ENCODE data around the gene NHEJ1. TPM values are rescaled to one million over a fixed set of nuclear protein-coding genes. Genes with fewer than 3 reads are reported as not detected.

Gene NHEJ1
- total RNA-seq, 1 donor from 2014 or later: 13.1 TPM

DNA sequence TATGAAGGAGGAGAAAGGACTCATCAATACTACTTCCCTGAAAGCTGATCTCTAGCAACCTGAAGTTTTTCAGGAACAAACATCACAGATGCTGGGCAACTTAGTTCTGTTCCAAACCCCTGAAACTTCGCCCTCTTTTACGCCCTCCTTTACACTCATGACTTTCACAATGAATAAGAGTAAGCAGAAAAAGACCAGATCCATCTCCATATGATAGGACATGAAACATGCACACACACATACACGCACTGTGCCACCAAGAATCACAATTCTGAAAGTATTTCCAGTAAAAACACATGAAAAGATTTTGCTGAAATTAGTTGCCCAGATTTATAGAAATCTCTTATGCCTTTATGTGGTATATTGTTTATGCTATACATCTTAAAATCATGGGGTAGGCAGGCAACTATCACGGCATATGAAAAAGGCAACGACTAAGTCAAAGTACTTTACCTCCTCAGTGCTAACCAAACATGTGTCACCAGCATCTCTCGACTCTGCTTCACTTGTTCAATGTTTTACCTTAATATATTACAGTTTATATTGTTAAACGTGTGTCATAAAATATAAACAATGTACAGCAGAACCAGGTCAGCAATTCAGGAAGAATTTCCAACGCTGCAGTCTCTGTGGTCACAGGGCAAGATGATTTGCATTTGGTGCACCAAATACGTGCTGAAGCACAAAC, 47.8 kb downstream of the NHEJ1 start:
- H3K4me3 ChIP-seq (ENCODE audit: low read depth, low read length): no peak overlapping the region
- no peak for DNase-seq (ENCODE audit: low read depth)
- TF ChIP-seq, protein P1, sequence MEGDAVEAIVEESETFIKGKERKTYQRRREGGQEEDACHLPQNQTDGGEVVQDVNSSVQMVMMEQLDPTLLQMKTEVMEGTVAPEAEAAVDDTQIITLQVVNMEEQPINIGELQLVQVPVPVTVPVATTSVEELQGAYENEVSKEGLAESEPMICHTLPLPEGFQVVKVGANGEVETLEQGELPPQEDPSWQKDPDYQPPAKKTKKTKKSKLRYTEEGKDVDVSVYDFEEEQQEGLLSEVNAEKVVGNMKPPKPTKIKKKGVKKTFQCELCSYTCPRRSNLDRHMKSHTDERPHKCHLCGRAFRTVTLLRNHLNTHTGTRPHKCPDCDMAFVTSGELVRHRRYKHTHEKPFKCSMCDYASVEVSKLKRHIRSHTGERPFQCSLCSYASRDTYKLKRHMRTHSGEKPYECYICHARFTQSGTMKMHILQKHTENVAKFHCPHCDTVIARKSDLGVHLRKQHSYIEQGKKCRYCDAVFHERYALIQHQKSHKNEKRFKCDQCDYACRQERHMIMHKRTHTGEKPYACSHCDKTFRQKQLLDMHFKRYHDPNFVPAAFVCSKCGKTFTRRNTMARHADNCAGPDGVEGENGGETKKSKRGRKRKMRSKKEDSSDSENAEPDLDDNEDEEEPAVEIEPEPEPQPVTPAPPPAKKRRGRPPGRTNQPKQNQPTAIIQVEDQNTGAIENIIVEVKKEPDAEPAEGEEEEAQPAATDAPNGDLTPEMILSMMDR (conservative IDR thresholded peaks at IDR 0.05; ENCODE audit: low read depth, low read length): no peak

DNA sequence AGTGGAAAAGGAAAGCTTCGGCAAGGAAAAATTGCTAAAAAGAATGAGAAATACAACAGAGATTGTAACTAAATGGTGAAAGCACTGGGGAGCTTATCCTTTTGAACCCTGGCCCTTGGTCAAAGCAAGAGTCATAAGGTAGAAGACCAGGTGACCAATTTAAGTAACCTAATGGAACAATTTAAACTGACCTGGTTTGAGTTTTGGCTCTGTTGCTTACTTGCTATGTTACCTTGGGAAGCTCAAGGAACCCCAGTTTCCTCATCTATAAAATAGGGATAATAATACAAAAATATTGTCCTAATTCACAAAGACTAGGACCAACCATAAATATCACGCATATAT, 48.6 kb downstream of the NHEJ1 start:
- H3K4me3 ChIP-seq (ENCODE audit: low read depth, low read length): no peak overlapping the region
- DNase-seq (ENCODE audit: low read depth): no peak
- TF ChIP-seq, protein P1 (conservative IDR thresholded peaks at IDR 0.05; ENCODE audit: low read depth, low read length): no peak

DNA sequence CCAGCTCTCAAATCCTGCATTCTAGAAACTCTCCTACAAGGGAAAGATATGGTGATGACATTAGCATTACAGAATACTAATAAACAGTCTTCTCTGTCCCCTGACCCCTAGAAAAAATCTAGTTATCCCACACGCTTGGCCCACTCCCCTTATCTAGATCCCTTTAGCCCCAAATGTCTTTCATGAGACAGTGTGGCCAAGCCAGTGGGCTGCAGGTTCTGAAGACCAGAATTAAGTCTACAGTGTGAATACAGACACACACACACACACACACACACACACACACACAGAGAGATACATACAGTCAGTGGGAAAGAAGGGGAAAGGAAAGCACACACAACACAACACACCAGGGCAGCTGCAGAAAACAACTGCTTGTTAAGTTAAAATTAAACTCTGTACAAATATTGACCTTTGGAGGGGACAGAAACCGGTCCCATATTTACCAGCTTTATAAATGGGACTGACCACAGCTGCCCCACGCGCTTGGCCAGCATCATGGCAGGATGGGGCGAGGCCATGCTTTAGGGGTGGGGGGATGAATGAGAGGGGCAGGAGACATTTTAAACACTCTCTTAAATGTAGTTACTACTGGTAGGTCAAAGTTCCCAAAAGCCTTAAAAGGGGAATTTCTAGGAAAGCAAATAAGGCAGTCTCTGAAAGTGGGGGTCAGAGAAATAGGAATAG, 49.1 kb downstream of the NHEJ1 start:
- TF ChIP-seq, protein P1 (conservative IDR thresholded peaks at IDR 0.05; ENCODE audit: low read depth, low read length): no peak
- no peak for DNase-seq (ENCODE audit: low read depth)
- no peak overlapping the region for H3K4me3 ChIP-seq (ENCODE audit: low read depth, low read length)

DNA sequence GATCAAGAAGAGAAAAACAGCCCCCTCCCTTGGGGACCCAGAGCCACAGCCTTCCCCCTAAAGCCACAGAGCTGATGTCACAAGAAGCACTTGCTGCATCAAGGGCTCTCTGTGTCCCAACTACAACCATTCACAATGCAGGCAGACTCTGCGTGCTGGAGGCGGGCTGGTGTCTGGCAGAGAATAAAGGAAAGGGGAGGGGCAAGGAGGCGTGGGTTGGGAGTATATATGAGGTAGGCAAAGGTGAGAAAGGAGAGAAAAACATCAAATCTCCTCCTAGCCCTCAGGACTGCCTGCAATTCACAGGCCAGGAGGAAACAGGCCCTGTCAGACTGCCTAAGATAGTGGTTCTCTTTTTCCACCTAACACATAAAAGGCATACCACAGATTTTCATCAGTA, 51.1 kb downstream of the NHEJ1 start:
- TF ChIP-seq, protein P1 (conservative IDR thresholded peaks at IDR 0.05; ENCODE audit: low read depth, low read length): no peak
- DNase-seq (ENCODE audit: low read depth): no peak
- no peak overlapping the region for H3K4me3 ChIP-seq (ENCODE audit: low read depth, low read length)

DNA sequence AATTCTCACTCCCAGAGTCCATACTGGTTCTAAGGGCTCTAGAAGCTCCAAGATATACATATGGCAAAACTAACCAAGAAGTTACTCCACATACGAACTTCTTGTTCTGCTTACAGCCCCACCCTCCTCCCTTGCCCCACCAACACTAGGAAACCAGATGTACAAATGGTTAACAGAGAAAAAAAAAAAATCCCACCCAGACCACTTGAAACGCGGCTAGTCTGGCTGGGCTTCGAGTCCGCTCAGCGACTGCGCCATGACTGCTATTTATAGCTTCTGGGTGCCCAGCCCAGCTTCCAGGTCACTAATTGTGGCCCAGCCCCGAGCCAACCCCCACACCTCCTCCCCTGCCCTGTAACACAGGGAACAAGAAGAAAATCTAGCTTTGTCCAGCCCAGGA, 52.9 kb downstream of the NHEJ1 start:
- TF ChIP-seq, protein P1 (conservative IDR thresholded peaks at IDR 0.05; ENCODE audit: low read depth, low read length): no peak
- no peak overlapping the region for H3K4me3 ChIP-seq (ENCODE audit: low read depth, low read length)
- no peak for DNase-seq (ENCODE audit: low read depth)

DNA sequence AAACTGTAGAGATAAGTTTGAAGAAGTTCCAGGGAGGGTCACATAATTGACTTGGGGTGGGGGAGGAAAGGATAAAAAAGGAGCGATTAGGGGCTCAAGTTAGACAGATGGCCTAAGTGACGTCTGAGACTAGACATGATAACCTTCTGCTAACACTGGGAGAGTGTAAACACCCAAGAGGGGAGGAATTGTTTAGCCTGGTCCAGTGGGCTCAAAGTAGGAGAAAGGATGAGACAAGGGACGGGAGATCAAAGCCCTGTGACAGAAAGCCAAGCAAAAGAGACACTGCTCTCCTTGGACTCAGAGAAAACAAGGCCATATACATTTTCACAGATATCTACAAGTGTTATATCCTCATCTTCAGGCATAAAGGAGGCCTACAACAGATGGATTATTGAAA, 54.4 kb downstream of the NHEJ1 start:
- TF ChIP-seq, protein P1 (conservative IDR thresholded peaks at IDR 0.05; ENCODE audit: low read depth, low read length): no peak
- no peak for DNase-seq (ENCODE audit: low read depth)
- H3K4me3 ChIP-seq (ENCODE audit: low read depth, low read length): no peak overlapping the region

All from epithelial cell of proximal tubule (primary cell).